Measurements from ENCODE around the gene RNF115. TPM values are rescaled to one million over a fixed set of nuclear protein-coding genes. Genes with fewer than 3 reads are reported as not detected.
"Not testable (repeated sequence)": the region's sequence is repeated elsewhere in the genome, so short reads cannot be mapped to it uniquely, and the experiment has no call there.

RNF115 gene
- total RNA-seq, 1 experiment from 2014 or later, result 9.3 TPM

- DNase-seq (ENCODE audit: low read depth), result no peak
Observed at GRCh38 chr1:145828367-145829026, 4.6 kb upstream of the RNF115 start.

GRCh38 chr1:145827966-145828365, 4.1 kb upstream of the RNF115 start:
- no peak for DNase-seq (ENCODE audit: low read depth)

GRCh38 chr1:145826030-145826429, 2.1 kb upstream of the RNF115 start:
- no peak for DNase-seq (ENCODE audit: low read depth)

GRCh38 chr1:145824499-145824842, 576 bp upstream of the RNF115 start:
- DNase-seq (ENCODE audit: low read depth), result no peak

GRCh38 chr1:145822779-145823331, 1.0 kb downstream of the RNF115 start:
- DNase-seq (ENCODE audit: low read depth), result not testable (repeated sequence)

GRCh38 chr1:145818095-145818494, 5.8 kb downstream of the RNF115 start:
- DNase-seq (ENCODE audit: low read depth), result peak; percentile 78

GRCh38 chr1:145812977-145813810, 10.7 kb downstream of the RNF115 start:
- DNase-seq (ENCODE audit: low read depth), result not testable (repeated sequence)

GRCh38 chr1:145806844-145807243, 17.1 kb downstream of the RNF115 start:
- DNase-seq (ENCODE audit: low read depth), result no peak

GRCh38 chr1:145806408-145806807, 17.5 kb downstream of the RNF115 start:
- DNase-seq (ENCODE audit: low read depth), result no peak

GRCh38 chr1:145805057-145805456, 18.8 kb downstream of the RNF115 start:
- no peak for DNase-seq (ENCODE audit: low read depth)

- DNase-seq (ENCODE audit: low read depth), result no peak
Observed at GRCh38 chr1:145804235-145805045, 19.5 kb downstream of the RNF115 start.

GRCh38 chr1:145799806-145800205, 24.1 kb downstream of the RNF115 start:
- no peak for DNase-seq (ENCODE audit: low read depth)

GRCh38 chr1:145796753-145797152, 27.1 kb downstream of the RNF115 start:
- no peak for DNase-seq (ENCODE audit: low read depth)

- DNase-seq (ENCODE audit: low read depth), result no peak
Observed at GRCh38 chr1:145795257-145795881, 28.5 kb downstream of the RNF115 start.

GRCh38 chr1:145792484-145792883, 31.4 kb downstream of the RNF115 start:
- no peak for DNase-seq (ENCODE audit: low read depth)

GRCh38 chr1:145791860-145792259, 32.0 kb downstream of the RNF115 start:
- not testable (repeated sequence) for DNase-seq (ENCODE audit: low read depth)

GRCh38 chr1:145788580-145788979, 35.3 kb downstream of the RNF115 start:
- no peak for DNase-seq (ENCODE audit: low read depth)

- DNase-seq (ENCODE audit: low read depth), result no peak
Observed at GRCh38 chr1:145786271-145786670, 37.6 kb downstream of the RNF115 start.

GRCh38 chr1:145785547-145785946, 38.3 kb downstream of the RNF115 start:
- DNase-seq (ENCODE audit: low read depth), result no peak

GRCh38 chr1:145784409-145784808, 39.5 kb downstream of the RNF115 start:
- no peak for DNase-seq (ENCODE audit: low read depth)
